GM23338 (cell line): ENCODE data around the gene ST3GAL4. TPM values are rescaled to one million over a fixed set of nuclear protein-coding genes. Genes with fewer than 3 reads are reported as not detected.

Experiments used
- ATAC-seq: fragments of 200-7000 bp; cut with Tn5 transposase; 3 replicates; pipeline ENCODE4 v1.9.1; 2020
- DNase-seq: peaks from one replicate; pipeline ENCODE4 v3.0.0-alpha.2; 2015; ENCODE audit warnings: low spot score
- H2AFZ ChIP-seq: fragments of 200-600 bp; sonication (generic); 2 replicates; pipeline ENCODE4 v1.8.0; 2016; ENCODE audit warnings: antibody characterized with exemption, mild to moderate bottlenecking, moderate library complexity
- H3F3A ChIP-seq: fragments of 200-600 bp; sonication (generic); replicated peaks from 2 replicates; pipeline ENCODE4 v1.8.0; 2017; ENCODE audit warnings: antibody characterized with exemption, mixed run types, low read depth
- H3K27ac ChIP-seq: fragments of 200-600 bp; sonication (generic); 2 replicates; pipeline ENCODE4 v1.6.1; 2016; ENCODE audit warnings: low read depth
- H3K27me3 ChIP-seq: fragments of 200-600 bp; sonication (generic); 2 replicates; pipeline ENCODE4 v1.8.0; 2016; ENCODE audit warnings: mild to moderate bottlenecking, mixed run types, moderate library complexity; ENCODE audit not compliant: insufficient read depth
- H3K36me3 ChIP-seq: fragments of 200-600 bp; sonication (generic); 2 replicates; pipeline ENCODE4 v1.8.0; 2016; ENCODE audit warnings: mild to moderate bottlenecking; ENCODE audit not compliant: insufficient read depth
- H3K4me1 ChIP-seq: fragments of 200-600 bp; sonication (generic); 2 replicates; pipeline ENCODE4 v1.8.0; 2016; ENCODE audit warnings: mild to moderate bottlenecking, moderate library complexity; ENCODE audit not compliant: insufficient read depth
- H3K4me2 ChIP-seq: fragments of 200-600 bp; sonication (generic); 2 replicates; pipeline ENCODE4 v1.7.1; 2017; ENCODE audit warnings: mixed run types
- H3K4me3 ChIP-seq: fragments of 200-600 bp; sonication (generic); 2 replicates; pipeline ENCODE4 v1.6.1; 2016; ENCODE audit warnings: mixed run types
- H3K79me2 ChIP-seq: fragments of 200-600 bp; sonication (generic); replicated peaks from 2 replicates; pipeline ENCODE4 v1.8.0; 2017; ENCODE audit warnings: mild to moderate bottlenecking; ENCODE audit not compliant: insufficient read depth
- H3K9me2 ChIP-seq: fragments of 200-600 bp; sonication (generic); 2 replicates; pipeline ENCODE4 v1.8.0; 2017; ENCODE audit not compliant: insufficient read depth
- H4K20me1 ChIP-seq: fragments of 200-600 bp; sonication (generic); replicated peaks from 2 replicates; pipeline ENCODE4 v1.8.0; 2017; ENCODE audit warnings: mild to moderate bottlenecking; ENCODE audit not compliant: insufficient read depth
- H3K27ac Mint-ChIP-seq: 2 replicates; pipeline ENCODE4 v1.8.0; 2020; ENCODE audit warnings: inconsistent platforms, mild to moderate bottlenecking, moderate library complexity, mixed read lengths
- H3K27me3 Mint-ChIP-seq: 3 replicates; pipeline ENCODE4 v1.8.0; 2022; ENCODE audit warnings: low read depth, mild to moderate bottlenecking, moderate library complexity, mixed read lengths, inconsistent platforms; ENCODE audit not compliant: insufficient read depth, poor library complexity
- H3K36me3 Mint-ChIP-seq: 3 replicates; pipeline ENCODE4 v1.8.0; 2021; ENCODE audit warnings: low read depth, mild to moderate bottlenecking, inconsistent platforms, moderate library complexity, mixed read lengths
- H3K4me1 Mint-ChIP-seq: 3 replicates; pipeline ENCODE4 v1.8.0; 2020; ENCODE audit warnings: mild to moderate bottlenecking, inconsistent platforms, mixed read lengths
- H3K4me3 Mint-ChIP-seq: 3 replicates; pipeline ENCODE4 v1.8.0; 2021; ENCODE audit warnings: moderate library complexity, mild to moderate bottlenecking, inconsistent platforms, mixed read lengths
- H3K9me3 Mint-ChIP-seq: 3 replicates; pipeline ENCODE4 v1.8.0; 2020; ENCODE audit warnings: moderate library complexity, mild to moderate bottlenecking, inconsistent platforms, mixed read lengths
- CREB1 ChIP-seq: fragments of 250-450 bp; sonication (Bioruptor Pico); IDR thresholded peaks from 2 replicates; pipeline ENCODE4 v1.5.0; 2020; ENCODE audit warnings: low read depth, mild to moderate bottlenecking, moderate library complexity
- ETS1 ChIP-seq: IDR thresholded peaks from 2 replicates; pipeline ENCODE4 v1.6.1; 2016; ENCODE audit warnings: antibody characterized with exemption
- EZH2 ChIP-seq: fragments of 200-600 bp; sonication (generic); IDR thresholded peaks from one replicate; pipeline ENCODE4 v1.8.0; 2017; ENCODE audit warnings: antibody characterized with exemption, mild to moderate bottlenecking, low read depth; ENCODE audit not compliant: unreplicated experiment
- EZH2phosphoT487 ChIP-seq: fragments of 200-600 bp; sonication (generic); IDR thresholded peaks from one replicate; pipeline ENCODE4 v1.8.1; 2018; ENCODE audit warnings: antibody characterized with exemption; ENCODE audit not compliant: unreplicated experiment
- JUNB ChIP-seq: IDR thresholded peaks from one replicate; pipeline ENCODE4 v1.6.1; 2016; ENCODE audit warnings: antibody characterized with exemption; ENCODE audit not compliant: unreplicated experiment
- NANOG ChIP-seq: IDR thresholded peaks from 2 replicates; pipeline ENCODE4 v1.6.1; 2016; ENCODE audit warnings: antibody characterized with exemption, borderline replicate concordance
- POLR2AphosphoS5 ChIP-seq: IDR thresholded peaks from 2 replicates; pipeline ENCODE4 v1.6.1; 2016; ENCODE audit warnings: antibody characterized with exemption, low read depth
- STAT1 ChIP-seq: IDR thresholded peaks from one replicate; pipeline ENCODE4 v1.6.1; 2016; ENCODE audit warnings: antibody characterized with exemption; ENCODE audit not compliant: unreplicated experiment
- ZNF114 ChIP-seq: fragments of 250-450 bp; sonication (Bioruptor Pico); IDR thresholded peaks from 2 replicates; pipeline ENCODE4 v1.5.0; 2020; ENCODE audit warnings: mild to moderate bottlenecking, moderate library complexity
- ZNF331 ChIP-seq: fragments of 250-450 bp; sonication (Bioruptor Pico); IDR thresholded peaks from 2 replicates; pipeline ENCODE4 v1.5.0; 2020; ENCODE audit warnings: low read depth, mild to moderate bottlenecking, moderate library complexity
- ZNF462 ChIP-seq: fragments of 250-450 bp; sonication (Bioruptor Pico); IDR thresholded peaks from 2 replicates; pipeline ENCODE4 v1.5.0; 2020; ENCODE audit warnings: mild to moderate bottlenecking, moderate library complexity
- polyA plus RNA-seq: library from polyadenylated mRNA; unstranded; fragments of >200 nt; fragmentation: Nextera tagmentation; extraction: Ambion mirVana; gene quantifications from 2 replicates; pipeline ENCODE4 v1.2.1, GENCODE V29; 2016
- total RNA-seq: library from RNA; depleted of rRNA; stranded (reverse); fragments of >200 nt; shearing (Covaris generic); gene quantifications from 2 replicates; pipeline ENCODE4 v1.2.3, GENCODE V29; 2014
- TF ChIP-seq, protein P1 (sequence below): IDR thresholded peaks from one replicate; pipeline ENCODE4 v1.6.1; 2018; ENCODE audit warnings: antibody characterized with exemption; ENCODE audit not compliant: unreplicated experiment
- TF ChIP-seq, protein P2 (sequence below), 2 experiments: fragments of 200-600 bp in 1 of 2; sonication (generic) in 1 of 2; conservative IDR thresholded peaks; 2 replicates each; pipeline versions ENCODE4 v1.5.1 to v1.6.1; 2016 to 2017; ENCODE audit warnings: antibody characterized with exemption in 2 of 2, low read depth in 2 of 2, mild to moderate bottlenecking in 2 of 2, moderate library complexity in 1 of 2

The ST3GAL4 gene
- total and polyA plus RNA-seq, 2 experiments from 2014 or later: 10.1 to 28.0 TPM

DNA sequence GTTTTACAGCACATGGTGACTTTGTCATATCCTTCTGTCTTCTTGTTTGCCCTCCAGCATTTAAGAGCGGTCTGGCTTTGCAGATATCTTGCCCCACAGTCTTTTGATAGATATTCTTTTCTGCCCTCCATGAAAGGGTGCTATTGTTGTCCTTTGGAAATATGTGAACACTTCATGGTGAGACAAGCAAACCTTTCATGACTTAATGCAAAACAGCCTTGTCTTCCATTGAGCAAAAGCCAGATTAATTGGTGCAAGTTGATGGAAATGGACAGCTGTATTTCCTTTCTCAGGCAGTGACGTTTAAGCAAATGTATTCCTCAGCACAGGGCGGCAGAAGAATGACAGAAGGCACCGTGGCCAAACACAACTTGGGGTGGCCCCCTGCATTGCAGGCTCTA lies 47.2 kb upstream of the ST3GAL4 start:
- no peaks in the 10 kb centered on the region for H3K36me3 ChIP-seq
- H4K20me1 ChIP-seq: no peaks in the 10 kb centered on the region
- Mint-ChIP-seq H3K4me3 (no peak overlapping the region), H3K36me3 (peaks cover 22% of the 10 kb centered on the region), H3K9me3 (no peaks in the 10 kb centered on the region), H3K27ac (no peak overlapping the region), H3K4me1 (peaks cover 12% of the 10 kb centered on the region), H3K27me3 (peaks cover 5% of the 10 kb centered on the region)
- DNase-seq: no peak
- no peaks in the 10 kb centered on the region for H3K4me1 ChIP-seq
- no peak overlapping the region for H3K4me2 ChIP-seq
- no peaks in the 10 kb centered on the region for H3K9me2 ChIP-seq
- H2AFZ ChIP-seq: no peak overlapping the region
- H3K4me3 ChIP-seq: no peak overlapping the region
- ATAC-seq: no peak
- H3F3A ChIP-seq: no peaks in the 10 kb centered on the region
- TF ChIP-seq EZH2phosphoT487: no peak
- TF ChIP-seq CREB1: no peak
- no peak for TF ChIP-seq POLR2AphosphoS5
- no peak for TF ChIP-seq ZNF114 (CRISPR knock-in tag)
- no peak for TF ChIP-seq STAT1
- TF ChIP-seq, protein P1, sequence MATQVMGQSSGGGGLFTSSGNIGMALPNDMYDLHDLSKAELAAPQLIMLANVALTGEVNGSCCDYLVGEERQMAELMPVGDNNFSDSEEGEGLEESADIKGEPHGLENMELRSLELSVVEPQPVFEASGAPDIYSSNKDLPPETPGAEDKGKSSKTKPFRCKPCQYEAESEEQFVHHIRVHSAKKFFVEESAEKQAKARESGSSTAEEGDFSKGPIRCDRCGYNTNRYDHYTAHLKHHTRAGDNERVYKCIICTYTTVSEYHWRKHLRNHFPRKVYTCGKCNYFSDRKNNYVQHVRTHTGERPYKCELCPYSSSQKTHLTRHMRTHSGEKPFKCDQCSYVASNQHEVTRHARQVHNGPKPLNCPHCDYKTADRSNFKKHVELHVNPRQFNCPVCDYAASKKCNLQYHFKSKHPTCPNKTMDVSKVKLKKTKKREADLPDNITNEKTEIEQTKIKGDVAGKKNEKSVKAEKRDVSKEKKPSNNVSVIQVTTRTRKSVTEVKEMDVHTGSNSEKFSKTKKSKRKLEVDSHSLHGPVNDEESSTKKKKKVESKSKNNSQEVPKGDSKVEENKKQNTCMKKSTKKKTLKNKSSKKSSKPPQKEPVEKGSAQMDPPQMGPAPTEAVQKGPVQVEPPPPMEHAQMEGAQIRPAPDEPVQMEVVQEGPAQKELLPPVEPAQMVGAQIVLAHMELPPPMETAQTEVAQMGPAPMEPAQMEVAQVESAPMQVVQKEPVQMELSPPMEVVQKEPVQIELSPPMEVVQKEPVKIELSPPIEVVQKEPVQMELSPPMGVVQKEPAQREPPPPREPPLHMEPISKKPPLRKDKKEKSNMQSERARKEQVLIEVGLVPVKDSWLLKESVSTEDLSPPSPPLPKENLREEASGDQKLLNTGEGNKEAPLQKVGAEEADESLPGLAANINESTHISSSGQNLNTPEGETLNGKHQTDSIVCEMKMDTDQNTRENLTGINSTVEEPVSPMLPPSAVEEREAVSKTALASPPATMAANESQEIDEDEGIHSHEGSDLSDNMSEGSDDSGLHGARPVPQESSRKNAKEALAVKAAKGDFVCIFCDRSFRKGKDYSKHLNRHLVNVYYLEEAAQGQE: no peak
- no peak for TF ChIP-seq JUNB
- TF ChIP-seq EZH2: no peak
- no peak for TF ChIP-seq NANOG
- no peak for TF ChIP-seq ZNF462 (CRISPR knock-in tag)
- no peak for TF ChIP-seq ETS1
- TF ChIP-seq, protein P2, sequence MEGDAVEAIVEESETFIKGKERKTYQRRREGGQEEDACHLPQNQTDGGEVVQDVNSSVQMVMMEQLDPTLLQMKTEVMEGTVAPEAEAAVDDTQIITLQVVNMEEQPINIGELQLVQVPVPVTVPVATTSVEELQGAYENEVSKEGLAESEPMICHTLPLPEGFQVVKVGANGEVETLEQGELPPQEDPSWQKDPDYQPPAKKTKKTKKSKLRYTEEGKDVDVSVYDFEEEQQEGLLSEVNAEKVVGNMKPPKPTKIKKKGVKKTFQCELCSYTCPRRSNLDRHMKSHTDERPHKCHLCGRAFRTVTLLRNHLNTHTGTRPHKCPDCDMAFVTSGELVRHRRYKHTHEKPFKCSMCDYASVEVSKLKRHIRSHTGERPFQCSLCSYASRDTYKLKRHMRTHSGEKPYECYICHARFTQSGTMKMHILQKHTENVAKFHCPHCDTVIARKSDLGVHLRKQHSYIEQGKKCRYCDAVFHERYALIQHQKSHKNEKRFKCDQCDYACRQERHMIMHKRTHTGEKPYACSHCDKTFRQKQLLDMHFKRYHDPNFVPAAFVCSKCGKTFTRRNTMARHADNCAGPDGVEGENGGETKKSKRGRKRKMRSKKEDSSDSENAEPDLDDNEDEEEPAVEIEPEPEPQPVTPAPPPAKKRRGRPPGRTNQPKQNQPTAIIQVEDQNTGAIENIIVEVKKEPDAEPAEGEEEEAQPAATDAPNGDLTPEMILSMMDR (conservative IDR thresholded peaks at IDR 0.05; ENCODE audit: low read depth in 2 of 2): no peak
- no peak for TF ChIP-seq ZNF331 (CRISPR knock-in tag)
- no peaks in the 10 kb centered on the region for H3K27me3 ChIP-seq
- peaks cover 7% of the 10 kb centered on the region for H3K79me2 ChIP-seq
- no peak overlapping the region for H3K27ac ChIP-seq
